ENCODE measurements around the gene SLC39A10.
A peak's percentile ranks its signal among the peaks of the same experiment; 100 is the strongest.
"Not testable (repeated sequence)": the region's sequence is repeated elsewhere in the genome, so short reads cannot be mapped to it uniquely, and the experiment has no call there.

The SLC39A10 gene

GRCh38 chr2:195662138-195662537 is 5.1 kb downstream of the SLC39A10 start:
- H3K4me3 ChIP-seq (ENCODE audit: low read depth, low read length): no peak overlapping the region
- DNase-seq (ENCODE audit: low read depth): no peak
- TF ChIP-seq, protein P1, sequence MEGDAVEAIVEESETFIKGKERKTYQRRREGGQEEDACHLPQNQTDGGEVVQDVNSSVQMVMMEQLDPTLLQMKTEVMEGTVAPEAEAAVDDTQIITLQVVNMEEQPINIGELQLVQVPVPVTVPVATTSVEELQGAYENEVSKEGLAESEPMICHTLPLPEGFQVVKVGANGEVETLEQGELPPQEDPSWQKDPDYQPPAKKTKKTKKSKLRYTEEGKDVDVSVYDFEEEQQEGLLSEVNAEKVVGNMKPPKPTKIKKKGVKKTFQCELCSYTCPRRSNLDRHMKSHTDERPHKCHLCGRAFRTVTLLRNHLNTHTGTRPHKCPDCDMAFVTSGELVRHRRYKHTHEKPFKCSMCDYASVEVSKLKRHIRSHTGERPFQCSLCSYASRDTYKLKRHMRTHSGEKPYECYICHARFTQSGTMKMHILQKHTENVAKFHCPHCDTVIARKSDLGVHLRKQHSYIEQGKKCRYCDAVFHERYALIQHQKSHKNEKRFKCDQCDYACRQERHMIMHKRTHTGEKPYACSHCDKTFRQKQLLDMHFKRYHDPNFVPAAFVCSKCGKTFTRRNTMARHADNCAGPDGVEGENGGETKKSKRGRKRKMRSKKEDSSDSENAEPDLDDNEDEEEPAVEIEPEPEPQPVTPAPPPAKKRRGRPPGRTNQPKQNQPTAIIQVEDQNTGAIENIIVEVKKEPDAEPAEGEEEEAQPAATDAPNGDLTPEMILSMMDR (conservative IDR thresholded peaks at IDR 0.05; ENCODE audit: low read depth, low read length): no peak

DNA sequence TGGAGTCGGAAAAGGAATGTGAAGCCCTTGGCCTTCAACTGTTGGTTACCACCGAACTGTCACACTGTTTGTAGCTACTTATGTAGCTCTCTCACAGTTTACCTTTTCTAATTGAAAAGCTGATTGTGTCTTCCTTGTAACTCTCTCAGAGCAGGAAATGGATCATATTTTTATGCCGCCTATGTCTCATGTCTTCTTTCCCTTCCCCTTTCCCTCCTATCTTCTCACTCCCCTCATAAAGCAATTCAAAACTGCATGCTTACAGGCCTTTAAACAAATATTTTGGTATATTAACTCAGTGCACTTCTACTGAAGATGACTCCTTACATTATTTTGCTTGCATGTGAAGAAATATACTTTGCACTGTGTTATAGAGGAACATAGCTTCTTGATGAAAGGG is 6.0 kb downstream of the SLC39A10 start:
- TF ChIP-seq, protein P1 (conservative IDR thresholded peaks at IDR 0.05; ENCODE audit: low read depth, low read length): no peak
- DNase-seq (ENCODE audit: low read depth): no peak
- no peak overlapping the region for H3K4me3 ChIP-seq (ENCODE audit: low read depth, low read length)

- TF ChIP-seq, protein P1 (conservative IDR thresholded peaks at IDR 0.05; ENCODE audit: low read depth, low read length): no peak
- DNase-seq (ENCODE audit: low read depth): peak; percentile 61
- no peak overlapping the region for H3K4me3 ChIP-seq (ENCODE audit: low read depth, low read length)
These were observed 7.5 kb downstream of the SLC39A10 start for GRCh38 chr2:195664528-195664927.

GRCh38 chr2:195665153-195665552 is 8.1 kb downstream of the SLC39A10 start:
- not testable (repeated sequence) for DNase-seq (ENCODE audit: low read depth); H3K4me3 ChIP-seq (ENCODE audit: low read depth, low read length)

DNA sequence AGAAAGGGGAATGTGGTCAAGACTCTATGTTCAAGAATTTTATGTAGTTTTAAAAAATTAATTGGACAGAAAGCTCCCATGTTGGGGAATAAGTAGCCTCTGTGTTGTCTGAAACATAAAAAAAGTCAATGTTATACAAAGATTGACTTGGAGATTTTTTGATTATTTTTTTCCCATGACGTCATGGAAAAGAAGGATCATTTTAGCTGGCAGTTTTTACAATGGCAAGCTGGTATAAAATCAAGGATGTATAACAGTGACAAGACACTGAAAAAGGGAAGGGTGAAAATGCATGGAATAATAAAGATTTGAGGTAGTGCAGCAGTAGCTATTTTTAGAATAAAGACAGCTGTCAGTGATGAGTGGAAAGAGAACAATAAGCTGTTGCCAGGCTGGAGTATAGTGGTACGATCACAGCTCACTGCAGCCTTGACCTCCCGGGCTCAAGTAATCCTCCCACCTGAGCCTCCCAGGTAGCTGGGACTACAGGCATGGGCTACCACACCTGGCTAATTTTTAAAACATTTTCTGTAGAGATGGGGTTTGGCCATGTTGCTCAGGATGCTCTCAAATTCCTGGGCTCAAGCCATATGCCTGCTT is 9.2 kb downstream of the SLC39A10 start:
- no peak overlapping the region for H3K4me3 ChIP-seq (ENCODE audit: low read depth, low read length)
- TF ChIP-seq, protein P1 (conservative IDR thresholded peaks at IDR 0.05; ENCODE audit: low read depth, low read length): no peak
- DNase-seq (ENCODE audit: low read depth): no peak

DNA sequence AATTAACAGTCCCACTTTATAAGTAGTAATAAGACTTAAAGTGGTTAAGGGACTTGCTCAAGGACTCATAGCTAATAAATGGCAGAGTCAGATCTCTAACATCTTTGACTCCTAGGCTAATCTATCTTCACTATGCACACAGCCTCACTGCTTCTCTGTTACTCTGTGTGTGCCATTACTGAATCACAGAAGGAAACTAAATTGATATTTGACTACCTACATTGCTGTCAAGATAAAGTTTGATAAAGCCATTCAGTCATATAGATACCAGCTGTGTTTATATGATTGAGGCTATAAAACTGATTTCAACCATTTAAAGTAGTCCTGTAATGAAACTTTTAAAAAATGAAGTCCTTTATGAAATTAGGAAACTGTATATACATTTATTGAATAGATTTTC is 10.9 kb downstream of the SLC39A10 start:
- TF ChIP-seq, protein P1 (conservative IDR thresholded peaks at IDR 0.05; ENCODE audit: low read depth, low read length): no peak
- no peak overlapping the region for H3K4me3 ChIP-seq (ENCODE audit: low read depth, low read length)
- no peak for DNase-seq (ENCODE audit: low read depth)

DNA sequence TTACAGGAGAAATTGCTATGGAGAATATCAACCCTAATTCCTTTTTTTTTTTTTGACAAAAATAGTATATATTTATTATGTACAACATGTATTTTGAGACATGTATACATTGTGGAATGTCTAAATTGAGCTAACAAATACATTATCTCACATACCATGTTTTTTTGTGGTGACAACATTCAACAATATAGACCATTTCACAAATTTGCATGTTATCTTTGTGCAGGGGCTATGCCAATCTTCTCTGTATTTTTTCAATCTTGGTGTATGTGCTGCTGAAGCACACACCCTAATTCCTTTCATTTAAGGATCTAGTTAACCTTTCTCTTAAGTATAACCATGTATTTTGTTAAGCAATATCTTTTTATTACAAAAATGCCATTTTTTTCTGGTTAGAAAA is 13.2 kb downstream of the SLC39A10 start:
- H3K4me3 ChIP-seq (ENCODE audit: low read depth, low read length): no peak overlapping the region
- TF ChIP-seq, protein P1 (conservative IDR thresholded peaks at IDR 0.05; ENCODE audit: low read depth, low read length): no peak
- no peak for DNase-seq (ENCODE audit: low read depth)
